Prostate gland (tissue), 2 donors: Measurements from ENCODE around the gene ACSS1. TPM values are rescaled to one million over a fixed set of nuclear protein-coding genes. Genes with fewer than 3 reads are reported as not detected.

Source experiments
- DNase-seq: peaks from one replicate; pipeline ENCODE4 v3.0.0-alpha.2; 2019; ENCODE audit warnings: low spot score
- H3K27ac ChIP-seq, 2 donors: fragments of 200-600 bp; sonication (generic); 2 replicates each; pipeline ENCODE4 v1.5.1; 2017 to 2019
- H3K27me3 ChIP-seq: fragments of 200-600 bp; sonication (generic); replicated peaks from 2 replicates; pipeline ENCODE4 v1.5.1; 2019; ENCODE audit not compliant: insufficient read depth
- H3K36me3 ChIP-seq, 2 donors: fragments of 200-600 bp; sonication (generic); 1 replicate in 1 of 2; 2 replicates in 1 of 2; pipeline versions ENCODE4 v1.5.1 to v1.8.1; 2017 to 2019
- H3K4me1 ChIP-seq: fragments of 200-600 bp; sonication (generic); replicated peaks from 2 replicates; pipeline ENCODE4 v1.5.1; 2019
- H3K4me3 ChIP-seq, 2 donors: fragments of 200-600 bp; sonication (generic); 2 replicates each; pipeline ENCODE4 v1.5.1; 2017 to 2019
- H3K9me3 ChIP-seq: fragments of 200-600 bp; sonication (generic); 2 replicates; pipeline ENCODE4 v1.5.1; 2017
- POLR2A ChIP-seq: fragments of 450-650 bp; IDR thresholded peaks from one replicate; pipeline ENCODE4 v1.6.1; 2016; ENCODE audit warnings: antibody characterized with exemption, mild to moderate bottlenecking
- POLR2AphosphoS5 ChIP-seq: sonication (generic); formaldehyde crosslinking; IDR thresholded peaks from one replicate; pipeline ENCODE4 v1.6.1; 2017; ENCODE audit warnings: antibody characterized with exemption
- WGBS: methylation state at CpG from one replicate; pipeline ENCODE4 v1.1.5; 2018; 5-methylcytosine and 5-hydroxymethylcytosine counted together
- intact Hi-C: fragments of 100-400 bp; cut with DNase I; formaldehyde crosslinking; loops from one replicate; pipeline ENCODE4 v1.14.2; 2022
- total RNA-seq, 2 donors: library from RNA; depleted of rRNA; stranded (reverse); fragments of >200 nt; gene quantifications; one replicate each; pipeline ENCODE4 v1.1.0, GENCODE V29; 2016
- TF ChIP-seq, protein P1 (sequence below), 4 experiments: fragments of 200-600 bp in 2 of 4; fragments of 450-650 bp in 2 of 4; sonication (generic) in 2 of 4; IDR thresholded peaks; 1 replicate in 3 of 4; 2 replicates in 1 of 4; pipeline ENCODE4 v1.5.1; 2016 to 2019; ENCODE audit warnings: antibody characterized with exemption in 4 of 4, mild to moderate bottlenecking in 2 of 4, moderate library complexity in 2 of 4

Gene ACSS1
- total RNA-seq, 2 donors from 2014 or later = 111 to 170 TPM

DNA sequence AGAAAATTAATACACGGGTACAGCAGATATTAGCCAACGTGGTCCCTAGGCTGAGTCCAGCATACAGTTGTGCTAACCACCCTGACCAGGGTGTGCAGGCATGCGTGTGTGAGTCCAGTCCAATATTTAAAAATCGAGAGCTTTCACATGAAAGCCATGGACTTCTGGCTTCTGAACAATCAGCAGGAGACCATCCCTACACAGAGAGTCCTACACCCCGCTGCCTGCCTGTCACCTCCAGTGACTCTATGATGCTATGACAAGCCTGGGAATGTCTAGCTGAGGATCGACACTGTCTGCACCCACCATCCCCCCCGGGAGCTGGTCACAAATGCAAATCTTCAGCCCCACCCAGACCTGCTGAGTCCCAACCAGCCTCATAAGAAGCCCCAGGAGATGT, 7.9 kb downstream of the ACSS1 start:
- intact Hi-C loops = loop anchor here (10.0 kb wide), 2 partner anchors 1415 to 1695 kb away; partner anchors contain the start of genes CST3 and NXT1
- peaks cover 0 to 4% of the 10 kb centered on the region in 2 donors for H3K36me3 ChIP-seq
- H3K4me3 ChIP-seq = no peak overlapping the region
- peak overlapping the region in 1 of 2 donors; percentile 10 for H3K27ac ChIP-seq
- H3K4me1 ChIP-seq = peaks cover 30% of the 10 kb centered on the region
- WGBS = 62% methylated on average over 7 of the region's 7 CpGs
- TF ChIP-seq, protein P1, sequence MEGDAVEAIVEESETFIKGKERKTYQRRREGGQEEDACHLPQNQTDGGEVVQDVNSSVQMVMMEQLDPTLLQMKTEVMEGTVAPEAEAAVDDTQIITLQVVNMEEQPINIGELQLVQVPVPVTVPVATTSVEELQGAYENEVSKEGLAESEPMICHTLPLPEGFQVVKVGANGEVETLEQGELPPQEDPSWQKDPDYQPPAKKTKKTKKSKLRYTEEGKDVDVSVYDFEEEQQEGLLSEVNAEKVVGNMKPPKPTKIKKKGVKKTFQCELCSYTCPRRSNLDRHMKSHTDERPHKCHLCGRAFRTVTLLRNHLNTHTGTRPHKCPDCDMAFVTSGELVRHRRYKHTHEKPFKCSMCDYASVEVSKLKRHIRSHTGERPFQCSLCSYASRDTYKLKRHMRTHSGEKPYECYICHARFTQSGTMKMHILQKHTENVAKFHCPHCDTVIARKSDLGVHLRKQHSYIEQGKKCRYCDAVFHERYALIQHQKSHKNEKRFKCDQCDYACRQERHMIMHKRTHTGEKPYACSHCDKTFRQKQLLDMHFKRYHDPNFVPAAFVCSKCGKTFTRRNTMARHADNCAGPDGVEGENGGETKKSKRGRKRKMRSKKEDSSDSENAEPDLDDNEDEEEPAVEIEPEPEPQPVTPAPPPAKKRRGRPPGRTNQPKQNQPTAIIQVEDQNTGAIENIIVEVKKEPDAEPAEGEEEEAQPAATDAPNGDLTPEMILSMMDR (IDR thresholded peaks at IDR 0.05) = no peak
- TF ChIP-seq POLR2AphosphoS5 (no peak), POLR2A (no peak)
- H3K9me3 ChIP-seq = no peaks in the 10 kb centered on the region
- DNase-seq = no peak
- H3K27me3 ChIP-seq = no peaks in the 10 kb centered on the region

DNA sequence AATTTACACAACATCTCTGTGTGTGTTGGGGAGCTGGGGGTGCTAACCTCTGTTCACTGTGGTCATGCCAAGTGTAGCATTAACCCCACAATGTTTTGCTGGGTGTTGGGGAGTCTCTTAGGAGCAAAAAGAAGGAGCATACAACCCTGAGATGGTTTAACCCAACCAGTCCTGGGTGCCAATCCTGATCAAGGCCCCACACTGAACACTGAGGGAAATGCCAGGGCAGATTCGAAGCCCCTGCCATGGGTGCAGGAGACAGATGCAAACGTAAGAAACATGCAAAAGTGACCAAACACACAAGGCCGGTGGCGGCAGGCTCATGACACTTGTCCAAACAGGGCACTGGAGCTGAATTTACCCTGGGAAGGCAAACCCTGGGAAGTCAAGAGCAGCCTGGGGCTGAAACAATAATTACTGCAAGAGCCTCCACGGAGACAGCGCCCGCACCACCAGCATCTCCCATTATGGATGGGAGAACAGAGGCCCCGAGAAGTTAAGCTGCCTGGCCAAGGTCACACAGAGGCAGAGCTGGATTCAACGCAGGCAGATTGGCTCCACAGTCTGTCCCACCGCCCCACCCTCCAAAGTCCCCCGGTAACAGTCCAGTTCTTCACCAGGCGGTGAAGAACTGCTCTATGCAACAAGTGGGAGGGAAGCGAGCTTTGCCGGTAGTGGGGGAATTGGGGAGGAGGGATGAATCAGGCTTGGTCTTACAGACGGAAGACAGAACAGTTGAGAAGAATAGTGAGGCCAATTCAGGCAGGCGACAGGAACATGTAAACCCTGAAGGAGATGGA, 8.5 kb downstream of the ACSS1 start:
- Histone ChIP-seq H3K27me3 (no peaks in the 10 kb centered on the region), H3K4me3 (no peak overlapping the region), H3K9me3 (no peaks in the 10 kb centered on the region), H3K4me1 (peaks cover 30% of the 10 kb centered on the region), H3K36me3 (peaks cover 0 to 4% of the 10 kb centered on the region in 2 donors), H3K27ac (peak overlapping the region in 1 of 2 donors; percentile 46)
- DNase-seq = no peak
- intact Hi-C loops = loop anchor here (10.0 kb wide), 2 partner anchors 1415 to 1695 kb away; partner anchors contain the start of genes CST3 and NXT1
- 73% methylated on average over 16 of the region's 16 CpGs for WGBS
- TF ChIP-seq POLR2AphosphoS5 (no peak), POLR2A (no peak)
- TF ChIP-seq, protein P1 (IDR thresholded peaks at IDR 0.05) = no peak

GRCh38 chr20:25048519-25048952, 9.4 kb downstream of the ACSS1 start:
- Histone ChIP-seq H3K36me3 (peaks cover 0 to 4% of the 10 kb centered on the region in 2 donors), H3K9me3 (no peaks in the 10 kb centered on the region), H3K27ac (peak overlapping the region; percentile 19 to 46), H3K4me1 (peaks cover 25% of the 10 kb centered on the region), H3K27me3 (no peaks in the 10 kb centered on the region), H3K4me3 (no peak overlapping the region)
- TF ChIP-seq POLR2AphosphoS5 (no peak), POLR2A (no peak)
- TF ChIP-seq, protein P1 (IDR thresholded peaks at IDR 0.05) = no peak
- 64% methylated on average over 8 of the region's 8 CpGs for WGBS
- intact Hi-C loops = no loop called here
- no peak for DNase-seq

DNA sequence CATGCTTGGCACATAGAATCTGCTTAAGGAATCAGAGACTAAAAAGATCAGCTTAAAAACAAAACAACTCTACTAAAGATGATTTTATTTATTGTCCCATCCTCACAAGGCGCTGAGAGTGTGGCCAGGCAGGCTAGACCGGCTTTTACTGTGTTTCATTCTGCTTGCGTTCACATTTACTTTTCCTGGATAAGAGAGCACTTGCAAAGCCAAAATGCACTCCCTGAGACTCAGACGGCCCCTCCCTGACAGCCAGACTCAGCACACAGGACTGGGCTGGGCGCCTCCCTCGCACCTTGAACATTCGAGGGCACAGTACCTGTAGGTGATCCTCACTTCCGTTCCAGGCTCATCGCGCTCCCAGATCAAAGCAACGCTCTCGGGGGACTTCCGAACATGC, 10.2 kb downstream of the ACSS1 start:
- Histone ChIP-seq H3K27ac (peak overlapping the region; percentile 39 to 46), H3K9me3 (no peaks in the 10 kb centered on the region), H3K27me3 (no peaks in the 10 kb centered on the region), H3K4me1 (peaks cover 25% of the 10 kb centered on the region), H3K4me3 (no peak overlapping the region), H3K36me3 (peaks cover 0 to 4% of the 10 kb centered on the region in 2 donors)
- peak; percentile 81 for DNase-seq
- intact Hi-C loops = no loop called here
- 42% methylated on average over 13 of the region's 13 CpGs for WGBS
- TF ChIP-seq POLR2A (no peak), POLR2AphosphoS5 (peak; percentile 82)

DNA sequence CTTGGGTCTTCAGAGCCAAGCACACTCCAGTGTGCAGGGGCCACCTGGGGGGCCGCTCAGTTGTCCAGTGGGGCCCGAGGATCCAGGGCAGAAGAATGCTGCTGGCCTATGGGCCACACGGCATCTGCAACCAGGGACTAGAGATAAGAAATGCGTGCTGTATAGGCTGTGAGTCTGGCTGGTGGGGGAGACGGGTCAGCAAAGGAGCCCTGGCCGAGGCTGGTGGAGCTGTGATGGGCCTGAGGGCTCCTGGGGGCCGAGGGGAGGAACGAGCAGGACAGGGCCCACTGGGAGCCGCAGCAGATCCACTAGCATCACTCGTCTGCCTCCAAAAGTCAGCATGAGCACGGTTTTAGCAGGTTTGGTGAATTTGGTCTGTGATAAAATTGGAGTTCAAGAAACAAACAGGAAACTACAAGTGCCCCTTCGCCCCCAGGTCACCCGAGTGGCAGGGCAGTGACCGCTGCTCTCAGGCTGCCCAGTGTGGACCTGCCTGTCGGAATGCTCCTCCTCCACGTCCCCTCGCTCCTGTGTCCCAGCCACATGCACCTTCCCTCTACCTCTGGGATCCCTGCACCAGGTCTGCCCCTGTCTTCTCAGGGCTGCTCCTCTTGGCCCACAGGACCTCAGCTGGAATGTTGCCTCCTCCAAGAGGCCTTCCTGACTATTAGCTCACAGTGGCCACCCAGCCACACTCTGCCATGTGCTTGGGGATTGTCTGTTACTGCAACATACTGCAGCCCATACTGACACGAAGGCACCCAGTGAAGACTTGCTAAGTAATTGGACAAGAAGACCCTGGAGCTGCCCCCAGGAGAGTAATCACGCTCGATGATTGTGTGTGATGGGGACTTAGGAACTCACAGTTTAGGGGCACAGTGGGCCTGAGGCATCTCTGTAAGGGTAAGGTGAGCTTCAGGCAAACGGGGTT, 10.9 kb downstream of the ACSS1 start:
- peaks cover 25% of the 10 kb centered on the region for H3K4me1 ChIP-seq
- no peaks in the 10 kb centered on the region for H3K27me3 ChIP-seq
- TF ChIP-seq POLR2AphosphoS5 (no peak), POLR2A (no peak)
- TF ChIP-seq, protein P1 (IDR thresholded peaks at IDR 0.05) = no peak
- intact Hi-C loops = no loop called here
- H3K36me3 ChIP-seq = peaks cover 0 to 4% of the 10 kb centered on the region in 2 donors
- no peak for DNase-seq
- H3K4me3 ChIP-seq = no peak overlapping the region
- peak overlapping the region; percentile 33 to 40 for H3K27ac ChIP-seq
- 77% methylated on average over 21 of the region's 21 CpGs for WGBS
- no peaks in the 10 kb centered on the region for H3K9me3 ChIP-seq
